OCI-LY3 (cell line): ENCODE measurements around the gene TANK.

Source experiments
- H2AFZ ChIP-seq: fragments of 200-600, 300-600 bp; shearing (Covaris generic); 2 replicates; pipeline ENCODE4 v1.6.0; 2014; ENCODE audit warnings: antibody characterized with exemption, low read depth, low read length
- H3K27ac ChIP-seq: fragments of 200-600, 300-600 bp; sonication (generic); 2 replicates; pipeline ENCODE4 v1.5.1; 2014; ENCODE audit warnings: mild to moderate bottlenecking, low read length, moderate library complexity, mixed read lengths
- H3K27me3 ChIP-seq: fragments of 200-600, 300-600 bp; sonication (generic); 2 replicates; pipeline ENCODE4 v1.6.1; 2014; ENCODE audit warnings: low read depth, low read length, mixed read lengths
- H3K36me3 ChIP-seq: fragments of 200-600, 300-600 bp; sonication (generic); replicated peaks from 2 replicates; pipeline ENCODE3; 2014; ENCODE audit warnings: low read depth, low read length, mixed read lengths
- H3K4me1 ChIP-seq: fragments of 300-600, 200-600 bp; sonication (generic); 2 replicates; pipeline ENCODE4 v1.6.1; 2014; ENCODE audit warnings: low read length, mixed read lengths
- H3K4me2 ChIP-seq: fragments of 200-600, 300-600 bp; sonication (generic); 2 replicates; pipeline ENCODE4 v1.6.1; 2014; ENCODE audit warnings: low read length, mixed read lengths
- H3K4me3 ChIP-seq: fragments of 300-600, 200-600 bp; sonication (generic); 2 replicates; pipeline ENCODE4 v1.5.1; 2014; ENCODE audit warnings: antibody characterized with exemption, mild to moderate bottlenecking, low read length, moderate library complexity
- H3K79me2 ChIP-seq: fragments of 300-600, 200-600 bp; shearing (Covaris generic); 2 replicates; pipeline ENCODE4 v1.6.1; 2014; ENCODE audit warnings: mild to moderate bottlenecking, low read length, mixed read lengths
- H3K9ac ChIP-seq: fragments of 300-600, 200-600 bp; shearing (Covaris generic); 2 replicates; pipeline ENCODE4 v1.6.0; 2014; ENCODE audit warnings: mild to moderate bottlenecking, low read length, moderate library complexity
- H3K9me3 ChIP-seq: fragments of 200-600, 300-600 bp; shearing (Covaris generic); 2 replicates; pipeline ENCODE4 v1.6.1; 2014; ENCODE audit warnings: low read length, mixed read lengths; ENCODE audit not compliant: insufficient read depth
- H4K20me1 ChIP-seq: fragments of 200-600, 300-600 bp; sonication (generic); 2 replicates; pipeline ENCODE4 v1.6.1; 2016; ENCODE audit warnings: low read length, mixed read lengths; ENCODE audit not compliant: insufficient read depth
- EZH2phosphoT487 ChIP-seq: fragments of 200-600 bp; shearing (Covaris generic); IDR thresholded peaks from 2 replicates; pipeline ENCODE4 v1.6.1; 2018; ENCODE audit warnings: antibody characterized with exemption, mixed run types, low read depth
- TF ChIP-seq, protein P1 (sequence below): fragments of 200-600, 300-600 bp; sonication (generic); IDR thresholded peaks from 2 replicates; pipeline ENCODE4 v1.5.1; 2014; ENCODE audit warnings: antibody characterized with exemption, low read length, low read depth

The TANK gene

DNA sequence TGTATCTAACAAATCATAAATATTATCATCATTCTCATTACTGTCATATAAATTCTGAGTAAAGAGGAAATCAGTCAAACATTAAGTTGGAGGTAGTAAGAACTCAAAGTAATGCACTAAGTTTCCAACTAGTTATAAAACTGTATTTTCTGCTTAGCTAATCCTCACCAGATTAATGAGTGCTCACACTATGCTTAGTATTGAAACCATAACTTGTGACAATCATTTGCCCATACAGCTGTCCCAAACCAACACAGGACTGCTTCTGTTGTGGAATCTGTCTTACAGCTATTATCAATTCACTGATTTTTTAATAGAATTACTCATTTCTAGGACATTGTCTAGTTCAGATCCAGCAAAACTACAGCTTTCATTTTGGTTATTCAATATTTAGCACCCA is 41.5 kb upstream of the TANK start:
- Histone ChIP-seq H3K79me2 (no peaks in the 10 kb centered on the region), H3K36me3 (no peaks in the 10 kb centered on the region), H3K4me2 (no peak overlapping the region), H3K4me1 (peaks cover 56% of the 10 kb centered on the region), H3K9ac (no peak overlapping the region), H3K4me3 (no peak overlapping the region), H3K9me3 (no peaks in the 10 kb centered on the region), H2AFZ (no peak overlapping the region), H4K20me1 (no peaks in the 10 kb centered on the region), H3K27ac (no peak overlapping the region), H3K27me3 (no peaks in the 10 kb centered on the region)
- TF ChIP-seq EZH2phosphoT487, result no peak
- TF ChIP-seq, protein P1, sequence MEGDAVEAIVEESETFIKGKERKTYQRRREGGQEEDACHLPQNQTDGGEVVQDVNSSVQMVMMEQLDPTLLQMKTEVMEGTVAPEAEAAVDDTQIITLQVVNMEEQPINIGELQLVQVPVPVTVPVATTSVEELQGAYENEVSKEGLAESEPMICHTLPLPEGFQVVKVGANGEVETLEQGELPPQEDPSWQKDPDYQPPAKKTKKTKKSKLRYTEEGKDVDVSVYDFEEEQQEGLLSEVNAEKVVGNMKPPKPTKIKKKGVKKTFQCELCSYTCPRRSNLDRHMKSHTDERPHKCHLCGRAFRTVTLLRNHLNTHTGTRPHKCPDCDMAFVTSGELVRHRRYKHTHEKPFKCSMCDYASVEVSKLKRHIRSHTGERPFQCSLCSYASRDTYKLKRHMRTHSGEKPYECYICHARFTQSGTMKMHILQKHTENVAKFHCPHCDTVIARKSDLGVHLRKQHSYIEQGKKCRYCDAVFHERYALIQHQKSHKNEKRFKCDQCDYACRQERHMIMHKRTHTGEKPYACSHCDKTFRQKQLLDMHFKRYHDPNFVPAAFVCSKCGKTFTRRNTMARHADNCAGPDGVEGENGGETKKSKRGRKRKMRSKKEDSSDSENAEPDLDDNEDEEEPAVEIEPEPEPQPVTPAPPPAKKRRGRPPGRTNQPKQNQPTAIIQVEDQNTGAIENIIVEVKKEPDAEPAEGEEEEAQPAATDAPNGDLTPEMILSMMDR, result no peak

DNA sequence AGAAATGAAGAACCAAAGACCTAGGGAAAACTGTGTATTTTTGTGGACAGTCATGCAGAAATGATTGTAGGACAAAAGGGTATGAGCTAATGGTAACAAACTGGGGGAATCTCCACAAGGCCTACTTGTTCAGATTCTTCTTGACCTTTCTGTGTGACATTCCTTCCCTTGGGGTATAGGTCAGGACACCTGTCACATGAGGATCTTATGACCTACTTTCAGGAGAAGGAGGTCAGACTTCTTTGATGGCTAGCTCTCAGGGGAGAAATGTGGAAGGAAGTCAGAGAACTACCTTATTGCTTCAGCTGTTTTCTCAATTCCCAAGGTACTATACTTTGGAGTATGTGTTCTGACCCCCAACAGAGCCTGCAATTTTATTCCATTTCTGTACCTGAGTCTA is 40.7 kb upstream of the TANK start:
- Histone ChIP-seq H3K36me3 (no peaks in the 10 kb centered on the region), H3K27me3 (no peaks in the 10 kb centered on the region), H3K79me2 (no peaks in the 10 kb centered on the region), H3K4me3 (no peak overlapping the region), H3K27ac (no peak overlapping the region), H4K20me1 (no peaks in the 10 kb centered on the region), H3K4me2 (no peak overlapping the region), H3K9ac (no peak overlapping the region), H3K4me1 (peaks cover 56% of the 10 kb centered on the region), H2AFZ (no peak overlapping the region), H3K9me3 (no peaks in the 10 kb centered on the region)
- TF ChIP-seq EZH2phosphoT487, result no peak
- TF ChIP-seq, protein P1, result no peak

DNA sequence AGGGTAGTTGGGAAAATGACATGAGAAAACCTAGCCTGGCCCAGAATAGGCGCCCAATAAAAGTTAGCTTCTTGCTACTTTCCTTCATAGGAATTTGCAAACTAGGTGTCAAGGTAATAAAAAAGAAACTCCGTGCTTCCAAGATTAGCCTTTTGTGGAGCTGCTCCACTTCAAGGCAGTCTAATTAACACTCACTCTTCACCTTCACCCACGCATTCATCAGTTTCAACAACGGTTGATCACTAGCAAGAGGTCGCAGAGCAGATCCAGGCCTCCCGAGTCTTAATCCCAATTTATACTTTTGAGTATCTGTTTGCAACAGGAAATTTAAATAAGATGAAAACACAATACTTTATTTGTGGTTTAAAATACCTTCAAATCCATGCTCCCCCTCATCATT is 39.5 kb upstream of the TANK start:
- no peaks in the 10 kb centered on the region for H3K36me3 ChIP-seq
- no peak overlapping the region for H3K9ac ChIP-seq
- TF ChIP-seq, protein P1, result no peak
- no peaks in the 10 kb centered on the region for H3K9me3 ChIP-seq
- H3K27ac ChIP-seq, result no peak overlapping the region
- no peak overlapping the region for H3K4me3 ChIP-seq
- peaks cover 45% of the 10 kb centered on the region for H3K4me1 ChIP-seq
- no peak overlapping the region for H2AFZ ChIP-seq
- no peaks in the 10 kb centered on the region for H3K27me3 ChIP-seq
- no peaks in the 10 kb centered on the region for H4K20me1 ChIP-seq
- no peak overlapping the region for H3K4me2 ChIP-seq
- H3K79me2 ChIP-seq, result no peaks in the 10 kb centered on the region

DNA sequence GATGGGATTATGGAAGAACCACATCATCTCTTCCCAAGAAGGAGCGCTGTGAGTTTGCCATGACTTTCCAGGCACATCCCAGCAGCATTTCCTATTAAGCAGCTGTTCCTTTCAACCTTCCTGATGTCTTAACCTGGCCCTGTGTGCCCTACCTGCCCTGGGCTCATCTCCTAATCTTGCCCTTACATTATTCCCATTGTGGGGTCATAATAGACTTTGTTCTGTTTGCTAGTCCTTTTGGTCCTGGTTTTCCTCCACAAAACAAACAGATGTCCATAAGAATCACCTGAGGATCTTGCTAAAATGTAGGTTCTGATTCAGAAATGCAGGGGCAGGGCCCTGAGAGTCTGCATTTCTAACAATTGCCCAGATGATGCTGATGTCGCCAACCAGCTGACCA is 38.6 kb upstream of the TANK start:
- H3K79me2 ChIP-seq, result no peaks in the 10 kb centered on the region
- H3K9me3 ChIP-seq, result no peaks in the 10 kb centered on the region
- H3K27ac ChIP-seq, result no peak overlapping the region
- H3K9ac ChIP-seq, result no peak overlapping the region
- no peak overlapping the region for H3K4me2 ChIP-seq
- no peaks in the 10 kb centered on the region for H3K27me3 ChIP-seq
- no peak for TF ChIP-seq EZH2phosphoT487
- TF ChIP-seq, protein P1, result no peak
- H3K4me1 ChIP-seq, result peaks cover 37% of the 10 kb centered on the region
- no peak overlapping the region for H3K4me3 ChIP-seq
- H3K36me3 ChIP-seq, result no peaks in the 10 kb centered on the region
- H4K20me1 ChIP-seq, result no peaks in the 10 kb centered on the region
- H2AFZ ChIP-seq, result no peak overlapping the region
